ENCODE results near the gene GCA. TPM values are rescaled to one million over a fixed set of nuclear protein-coding genes. Genes with fewer than 3 reads are reported as not detected.

Gene GCA
- total and polyA plus RNA-seq, 2 of the 8 experiments (the other 6 are each of a cell fraction or from before 2014, with no cell fraction given), result 37.4 to 42.0 TPM

DNA sequence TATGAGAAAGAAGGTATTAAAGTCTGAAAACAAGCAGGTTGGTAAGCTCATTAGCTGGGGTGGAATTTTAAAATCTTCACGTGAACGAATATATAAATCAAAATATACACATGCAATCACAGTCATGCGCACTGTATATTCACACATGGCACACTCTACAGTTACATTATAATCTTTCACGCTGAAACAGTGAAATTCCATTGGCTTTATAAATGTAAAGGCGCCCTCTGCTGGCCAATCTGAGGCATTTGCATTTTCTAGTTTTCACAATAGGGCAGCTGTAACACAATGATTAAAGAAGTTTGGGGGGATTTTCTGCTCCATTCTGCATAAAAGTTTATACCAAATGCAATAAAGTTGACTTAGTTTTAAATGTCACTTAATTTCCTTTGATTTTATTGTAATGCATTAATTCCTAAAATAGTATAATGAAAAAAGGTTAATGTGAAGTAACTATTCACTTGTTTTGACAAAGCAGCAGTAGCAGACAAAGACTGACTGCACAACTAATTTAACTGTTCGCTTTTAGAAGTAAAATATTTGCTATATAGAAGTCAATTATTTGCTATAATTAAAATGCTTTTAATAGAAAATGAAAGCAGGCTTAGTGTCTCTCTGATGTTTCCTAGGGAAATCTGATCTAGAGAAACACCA lies 42.7 kb upstream of the GCA start:
- H3K4me2 ChIP-seq (ENCODE audit: insufficient read depth in 1 of 2, low read depth in 2 of 2, low read length in 2 of 2), result no peak overlapping the region
- no peak for FAIRE-seq
- CTCF ChIA-PET (ENCODE audit: partially characterized antibody), result interaction anchor here (0.6 to 8.5 kb wide), 29 partner anchors 8 to 382 kb away, joined by 3 to 188 read pairs (median 4); partner anchors contain the start of genes GCG and IFIH1

More for the DNA sequence above, 42.7 kb upstream of the GCA start:
- H4K20me1 ChIP-seq (replicated peaks in 1 of 2; ENCODE audit: control insufficient read depth in 1 of 2, insufficient read depth in 2 of 2, low read length in 2 of 2), result no peaks in the 10 kb centered on the region
- no peak overlapping the region for H3K14ac ChIP-seq (ENCODE audit: insufficient read length)
- H4K8ac ChIP-seq (ENCODE audit: extremely low read depth, insufficient read depth, low read length), result no peak overlapping the region
- no peak overlapping the region for H2BK15ac ChIP-seq (ENCODE audit: low read length)
- no peak overlapping the region for H4K5ac ChIP-seq (ENCODE audit: insufficient read length, low read depth, low read length)
- POLR2A ChIA-PET (ENCODE audit: partially characterized antibody), result no interaction called here
- no peak overlapping the region for H2BK12ac ChIP-seq (ENCODE audit: low read depth, low read length)
- TF ChIP-seq, protein P1, sequence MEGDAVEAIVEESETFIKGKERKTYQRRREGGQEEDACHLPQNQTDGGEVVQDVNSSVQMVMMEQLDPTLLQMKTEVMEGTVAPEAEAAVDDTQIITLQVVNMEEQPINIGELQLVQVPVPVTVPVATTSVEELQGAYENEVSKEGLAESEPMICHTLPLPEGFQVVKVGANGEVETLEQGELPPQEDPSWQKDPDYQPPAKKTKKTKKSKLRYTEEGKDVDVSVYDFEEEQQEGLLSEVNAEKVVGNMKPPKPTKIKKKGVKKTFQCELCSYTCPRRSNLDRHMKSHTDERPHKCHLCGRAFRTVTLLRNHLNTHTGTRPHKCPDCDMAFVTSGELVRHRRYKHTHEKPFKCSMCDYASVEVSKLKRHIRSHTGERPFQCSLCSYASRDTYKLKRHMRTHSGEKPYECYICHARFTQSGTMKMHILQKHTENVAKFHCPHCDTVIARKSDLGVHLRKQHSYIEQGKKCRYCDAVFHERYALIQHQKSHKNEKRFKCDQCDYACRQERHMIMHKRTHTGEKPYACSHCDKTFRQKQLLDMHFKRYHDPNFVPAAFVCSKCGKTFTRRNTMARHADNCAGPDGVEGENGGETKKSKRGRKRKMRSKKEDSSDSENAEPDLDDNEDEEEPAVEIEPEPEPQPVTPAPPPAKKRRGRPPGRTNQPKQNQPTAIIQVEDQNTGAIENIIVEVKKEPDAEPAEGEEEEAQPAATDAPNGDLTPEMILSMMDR (IDR thresholded peaks at IDR 0.05; ENCODE audit: control extremely low read depth in 1 of 3, insufficient read depth in 1 of 3, low read depth in 1 of 3, low read length in 3 of 3), result peak in 2 of 3 experiments; percentile 62 to 72; a peak in 3 of 4 replicates
- TF ChIP-seq CTBP2 (IDR thresholded peaks at IDR 0.05; ENCODE audit: borderline replicate concordance, insufficient read depth, insufficient read length, low read length), result no peak
- no peak for TF ChIP-seq SIN3A (conservative IDR thresholded peaks at IDR 0.05 in 1 of 2, IDR thresholded peaks at IDR 0.05 in 1 of 2; ENCODE audit: low read depth in 1 of 2, low read length in 2 of 2)
- TF ChIP-seq TEAD4 (IDR thresholded peaks at IDR 0.05; ENCODE audit: low read depth, low read length), result peak; percentile 28; the same call in 1 of the 2 replicates
- TF ChIP-seq EGR1 (IDR thresholded peaks at IDR 0.05; ENCODE audit: borderline replicate concordance, low read depth, low read length), result no peak
- TF ChIP-seq RAD21 (IDR thresholded peaks at IDR 0.05 in 1 of 2, conservative IDR thresholded peaks at IDR 0.05 in 1 of 2; ENCODE audit: low read depth in 2 of 2, low read length in 2 of 2), result peak; percentile 59 to 63
- no peak overlapping the region for H3K4ac ChIP-seq (replicated peaks; ENCODE audit: insufficient read length, low read depth, low read length)
- no peak overlapping the region for H3K18ac ChIP-seq (ENCODE audit: extremely low read depth, low read length)
- H3K4me3 ChIP-seq (ENCODE audit: extremely low read depth in 1 of 4, insufficient read depth in 2 of 4, low read depth in 3 of 4, low read length in 4 of 4), result no peak overlapping the region
- 22% methylated on average over 6 of the region's 6 CpGs; no CpG with 5 or more reads in 1 of the 2 experiments for WGBS, 2 experiments (ENCODE audit: extremely low coverage in 1 of 2, insufficient coverage in 1 of 2, insufficient read length in 1 of 2, insufficient replicate concordance in 2 of 2, low coverage in 1 of 2, low lambda C conversion rate in 2 of 2, missing lambda C conversion rate in 1 of 2)
- H2AFZ ChIP-seq (ENCODE audit: low read length), result no peak overlapping the region
- H3K9ac ChIP-seq (replicated peaks in 1 of 4; ENCODE audit: extremely low read depth in 1 of 4, low read depth in 3 of 4, low read length in 3 of 4), result no peak overlapping the region
- H3K27me3 ChIP-seq (replicated peaks in 1 of 4; ENCODE audit: control insufficient read depth in 3 of 4, extremely low read depth in 1 of 4, insufficient read depth in 3 of 4, low read length in 3 of 4), result no peaks in the 10 kb centered on the region
- H2BK5ac ChIP-seq (ENCODE audit: low read depth, low read length), result no peak overlapping the region
- no peak overlapping the region for H2BK120ac ChIP-seq (replicated peaks; ENCODE audit: low read depth, low read length)
- H2AK5ac ChIP-seq (ENCODE audit: low read depth, low read length), result no peak overlapping the region
- H3K56ac ChIP-seq (replicated peaks; ENCODE audit: insufficient read length, low read depth, low read length), result no peak overlapping the region
- no peak for DNase-seq (ENCODE audit: low read depth in 1 of 2, low spot score in 2 of 2)
- no peaks in the 10 kb centered on the region for H3K23me2 ChIP-seq (ENCODE audit: low read depth, low read length)
- H3K36me3 ChIP-seq (ENCODE audit: control insufficient read depth in 2 of 4, insufficient read depth in 4 of 4, low read length in 3 of 4), result no peaks in the 10 kb centered on the region
- no peaks in the 10 kb centered on the region for H3K79me2 ChIP-seq (ENCODE audit: control insufficient read depth in 1 of 2, insufficient read depth in 2 of 2, low read length in 2 of 2)
- no peak overlapping the region for H4K91ac ChIP-seq (replicated peaks; ENCODE audit: insufficient read length, low read length)
- no peak overlapping the region for H2BK20ac ChIP-seq (ENCODE audit: low read length)
- H3K27ac ChIP-seq (ENCODE audit: low read depth, low read length), result no peak overlapping the region
- no peaks in the 10 kb centered on the region for H3K9me3 ChIP-seq (ENCODE audit: insufficient read depth in 2 of 2, low read depth in 1 of 2, low read length in 1 of 2)
- H3K79me1 ChIP-seq (ENCODE audit: low read depth, low read length), result no peaks in the 10 kb centered on the region
- H3K23ac ChIP-seq (ENCODE audit: insufficient read length), result no peak overlapping the region
- no peaks in the 10 kb centered on the region for H3K4me1 ChIP-seq (replicated peaks in 1 of 4; ENCODE audit: control insufficient read depth in 3 of 4, insufficient read depth in 4 of 4, low read length in 3 of 4)

Measured in H1 (cell line).